ENCODE data around the gene EEF2K. TPM values are rescaled to one million over a fixed set of nuclear protein-coding genes. Genes with fewer than 3 reads are reported as not detected.

The EEF2K gene
- total RNA-seq, 1 experiment from 2014 or later, result 9.1 TPM

- CTCF ChIA-PET, result interaction anchor here (2.0 kb wide), 1 partner anchor 113 kb away, joined by 7 read pairs; no protein-coding TSS in a partner anchor
- peak overlapping the region; percentile 94 for H3K4me2 ChIP-seq (ENCODE audit: low read length)
- ATAC-seq, result peak; percentile 68
- H3K27ac ChIP-seq (ENCODE audit: low read length), result peak overlapping the region; percentile 62
- TF ChIP-seq EZH2phosphoT487 (IDR thresholded peaks at IDR 0.05; ENCODE audit: borderline replicate concordance, low read length) (no peak), CTCF (conservative IDR thresholded peaks at IDR 0.05; ENCODE audit: low read depth, low read length) (no peak), EZH2 (IDR thresholded peaks at IDR 0.05; ENCODE audit: low read length, unreplicated experiment) (no peak)
- no peaks in the 10 kb centered on the region for H4K20me1 ChIP-seq (ENCODE audit: low read length)
- no peaks in the 10 kb centered on the region for H3K27me3 ChIP-seq (ENCODE audit: low read length)
- no peaks in the 10 kb centered on the region for H3F3A ChIP-seq (ENCODE audit: low read length, unreplicated experiment)
- no peaks in the 10 kb centered on the region for H3K79me2 ChIP-seq (ENCODE audit: low read length)
- POLR2A ChIA-PET (ENCODE audit: unreplicated experiment), result interaction anchor here (0.6 kb wide), 1 partner anchor 107 kb away, joined by 13 read pairs; the partner anchor contains the start of gene POLR3E
- H3K9me3 ChIP-seq (ENCODE audit: low read length), result no peaks in the 10 kb centered on the region
- no peaks in the 10 kb centered on the region for H3K36me3 ChIP-seq (ENCODE audit: low read depth, low read length)
- intact Hi-C loops (cut with micrococcal nuclease), result loop anchor here (1.0 kb wide), 1 partner anchor 164 kb away; no protein-coding TSS in a partner anchor
- H3K9me2 ChIP-seq (replicated peaks; ENCODE audit: low read length), result no peaks in the 10 kb centered on the region
- peak; percentile 96 for DNase-seq
- H3K4me1 ChIP-seq (ENCODE audit: insufficient read depth, low read length), result peaks cover 26% of the 10 kb centered on the region
- peak overlapping the region; percentile 88 for H3K4me3 ChIP-seq (ENCODE audit: low read length)
- H3K9ac ChIP-seq (ENCODE audit: low read length), result peak overlapping the region; percentile 65
- H2AFZ ChIP-seq (ENCODE audit: low read length), result peak overlapping the region; percentile 94
- BruUV-seq (replicated peaks), result no TSS peak
Measured at GRCh38 chr16:22190081-22190775, 15.8 kb upstream of the EEF2K start.

- Histone ChIP-seq H3K4me2 (ENCODE audit: low read length) (peak overlapping the region; percentile 96), H3K4me3 (ENCODE audit: low read length) (peak overlapping the region; percentile 72), H3K9me3 (ENCODE audit: low read length) (no peaks in the 10 kb centered on the region), H3K27ac (ENCODE audit: low read length) (peak overlapping the region; percentile 67), H3K27me3 (ENCODE audit: low read length) (no peaks in the 10 kb centered on the region), H3K9ac (ENCODE audit: low read length) (peak overlapping the region; percentile 69), H3K79me2 (ENCODE audit: low read length) (no peaks in the 10 kb centered on the region), H4K20me1 (ENCODE audit: low read length) (no peaks in the 10 kb centered on the region), H3K4me1 (ENCODE audit: insufficient read depth, low read length) (peaks cover 29% of the 10 kb centered on the region), H3K9me2 (replicated peaks; ENCODE audit: low read length) (no peaks in the 10 kb centered on the region), H3K36me3 (ENCODE audit: low read depth, low read length) (no peaks in the 10 kb centered on the region), H3F3A (ENCODE audit: low read length, unreplicated experiment) (no peaks in the 10 kb centered on the region), H2AFZ (ENCODE audit: low read length) (peak overlapping the region; percentile 84)
- no TSS peak for BruUV-seq (replicated peaks)
- DNase-seq (peak; percentile 95), ATAC-seq (peak; percentile 61)
- TF ChIP-seq CTCF (conservative IDR thresholded peaks at IDR 0.05; ENCODE audit: low read depth, low read length) (no peak), EZH2 (IDR thresholded peaks at IDR 0.05; ENCODE audit: low read length, unreplicated experiment) (no peak), EZH2phosphoT487 (IDR thresholded peaks at IDR 0.05; ENCODE audit: borderline replicate concordance, low read length) (no peak)
- ChIA-PET POLR2A (ENCODE audit: unreplicated experiment) (interaction anchor here (0.6 kb wide), 3 partner anchors 16 to 475 kb away, joined by 6 to 13 read pairs (median 12); partner anchors contain the start of gene POLR3E), CTCF (interaction anchor here (0.6 kb wide), 2 partner anchors 9 to 189 kb away, joined by 3 to 7 read pairs; no protein-coding TSS in a partner anchor)
- intact Hi-C loops (cut with micrococcal nuclease), result loop anchor here (1.0 kb wide), 1 partner anchor 165 kb away; no protein-coding TSS in a partner anchor
Measured at GRCh38 chr16:22190776-22191531, 15.1 kb upstream of the EEF2K start.
